HG03565 (cell line): Measurements from ENCODE around the gene WDR70.
"Not testable (repeated sequence)": the region's sequence is repeated elsewhere in the genome, so short reads cannot be mapped to it uniquely, and the experiment has no call there.

Experiments
- ATAC-seq: cut with Tn5 transposase; IDR thresholded peaks from one replicate; pipeline ENCODE4 v1.9.1; 2021; ENCODE audit warnings: mild to moderate bottlenecking, moderate library complexity; ENCODE audit not compliant: unreplicated experiment

Gene WDR70

GRCh38 chr5:37453252-37453651 lies 74.1 kb downstream of the WDR70 start:
- ATAC-seq = not testable (repeated sequence)

GRCh38 chr5:37454402-37455055 lies 75.4 kb downstream of the WDR70 start:
- ATAC-seq = not testable (repeated sequence)

- ATAC-seq = not testable (repeated sequence)
These were observed 84.3 kb downstream of the WDR70 start for GRCh38 chr5:37463191-37464051.

- not testable (repeated sequence) for ATAC-seq
These were observed 85.5 kb downstream of the WDR70 start for GRCh38 chr5:37464581-37464980.

GRCh38 chr5:37469383-37469782 lies 90.3 kb downstream of the WDR70 start:
- ATAC-seq = not testable (repeated sequence)

GRCh38 chr5:37471666-37472197 lies 92.6 kb downstream of the WDR70 start:
- ATAC-seq = no peak

- ATAC-seq = no peak
These were observed 98.3 kb downstream of the WDR70 start for GRCh38 chr5:37477426-37477825.

- no peak for ATAC-seq
These were observed 99.2 kb downstream of the WDR70 start for GRCh38 chr5:37478121-37478894.

- not testable (repeated sequence) for ATAC-seq
These were observed 102.3 kb downstream of the WDR70 start for GRCh38 chr5:37481395-37481794.

- ATAC-seq = no peak
These were observed 111.1 kb downstream of the WDR70 start for GRCh38 chr5:37490120-37490810.

- ATAC-seq = no peak
These were observed 111.8 kb downstream of the WDR70 start for GRCh38 chr5:37490931-37491330.

GRCh38 chr5:37492778-37493555 lies 113.8 kb downstream of the WDR70 start:
- ATAC-seq = no peak

- no peak for ATAC-seq
These were observed 115.6 kb downstream of the WDR70 start for GRCh38 chr5:37494756-37495155.

- no peak for ATAC-seq
These were observed 116.1 kb downstream of the WDR70 start for GRCh38 chr5:37495210-37495609.

GRCh38 chr5:37495668-37496347 lies 116.7 kb downstream of the WDR70 start:
- ATAC-seq = no peak

GRCh38 chr5:37496902-37497445 lies 117.9 kb downstream of the WDR70 start:
- no peak for ATAC-seq

- no peak for ATAC-seq
These were observed 122.0 kb downstream of the WDR70 start for GRCh38 chr5:37501152-37501551.

- ATAC-seq = no peak
These were observed 127.1 kb downstream of the WDR70 start for GRCh38 chr5:37506241-37506640.

GRCh38 chr5:37506722-37507121 lies 127.6 kb downstream of the WDR70 start:
- ATAC-seq = no peak
